HAP-1 (cell line): ENCODE results near the gene TRPM3.
A peak's percentile ranks its signal among the peaks of the same experiment; 100 is the strongest.
"Not testable (repeated sequence)": the region's sequence is repeated elsewhere in the genome, so short reads cannot be mapped to it uniquely, and the experiment has no call there.

Experiments used
- DNase-seq, 2 experiments: peaks; one replicate each; pipeline ENCODE4 v3.0.0-alpha.2; 2016 to 2020; ENCODE audit warnings: low spot score in 2 of 2
- H3K27me3 ChIP-seq: fragments of 250-450 bp; sonication (Bioruptor Pico); 2 replicates; pipeline ENCODE4 v1.5.1; 2020; ENCODE audit warnings: low read depth, mild to moderate bottlenecking, moderate library complexity
- H3K36me3 ChIP-seq: fragments of 250-450 bp; sonication (Bioruptor Pico); replicated peaks from 2 replicates; pipeline ENCODE4 v1.5.1; 2020; ENCODE audit warnings: mild to moderate bottlenecking
- H3K4me1 ChIP-seq: fragments of 250-450 bp; sonication (Bioruptor Pico); 2 replicates; pipeline ENCODE4 v1.5.1; 2020; ENCODE audit warnings: mild to moderate bottlenecking
- H3K4me3 ChIP-seq: fragments of 250-450 bp; sonication (Bioruptor Pico); 2 replicates; pipeline ENCODE4 v1.5.1; 2020; ENCODE audit warnings: mild to moderate bottlenecking, moderate library complexity
- H3K9me3 ChIP-seq: fragments of 250-450 bp; sonication (Bioruptor Pico); 2 replicates; pipeline ENCODE4 v1.5.1; 2020; ENCODE audit warnings: mild to moderate bottlenecking, moderate library complexity
- in situ Hi-C: fragments of 300-500 bp; cut with MboI; formaldehyde crosslinking; loops from 3 replicates; pipeline ENCODE4 v1.14.3; 2020; ENCODE audit warnings: low sequenced_read_pairs, inconsistent platforms, mixed read lengths

Gene TRPM3

DNA sequence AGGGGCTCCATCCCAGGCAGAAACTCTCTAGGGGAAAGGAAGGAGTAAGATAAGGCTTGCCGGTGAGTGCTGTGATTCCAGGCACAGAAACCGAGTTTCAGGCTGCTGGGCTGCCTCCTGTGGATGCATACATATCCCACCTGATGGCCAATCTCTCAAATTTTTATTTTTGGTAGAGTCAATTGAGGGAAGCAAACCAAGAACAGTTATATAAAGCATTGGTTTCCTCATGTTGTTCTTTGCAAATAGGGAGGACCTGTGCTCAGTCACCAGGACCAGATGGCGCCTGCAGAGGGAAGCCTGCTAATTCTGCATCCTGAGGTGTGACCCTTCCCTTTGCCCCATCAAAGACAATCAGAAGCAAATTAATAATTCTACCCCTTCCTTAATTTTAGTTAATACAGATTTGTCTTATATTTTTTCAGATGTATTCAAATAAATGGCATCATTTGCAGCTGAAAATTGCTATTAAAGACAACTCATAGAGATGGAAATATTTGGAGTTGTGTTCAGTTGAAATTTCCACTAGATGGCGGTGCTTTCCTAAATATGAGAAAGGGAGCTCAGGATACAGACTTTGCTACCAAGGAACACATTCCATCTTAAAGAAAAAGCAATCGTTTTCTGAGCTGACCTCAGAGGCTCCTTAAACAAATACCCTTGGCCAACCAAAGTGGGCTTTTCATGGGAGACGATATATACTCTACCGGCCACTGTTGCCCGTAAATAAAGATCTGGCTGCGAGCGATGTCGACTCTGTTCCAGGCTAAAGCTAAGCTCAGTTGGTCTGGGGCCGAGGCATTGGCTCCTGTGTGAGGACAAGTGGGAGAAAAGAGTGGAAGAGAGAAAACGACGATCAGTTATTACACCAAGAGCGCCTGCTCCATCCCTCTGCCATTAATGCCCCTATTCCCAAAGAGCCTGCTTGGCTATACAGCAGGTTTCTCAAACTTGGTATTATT, 481.3 kb downstream of the TRPM3 start:
- H3K9me3 ChIP-seq: 0 out of 2 replicates have a peak, but pooled peaks cover under 1% of the 10 kb centered on the region
- H3K4me3 ChIP-seq: no peak overlapping the region
- peak; percentile 57 to 88 for DNase-seq
- no peaks in the 10 kb centered on the region for H3K36me3 ChIP-seq
- no peaks in the 10 kb centered on the region for H3K27me3 ChIP-seq
- H3K4me1 ChIP-seq: peaks cover 28% of the 10 kb centered on the region
- in situ Hi-C loops: loop anchor here (10.0 to 25.0 kb wide), 3 partner anchors 197 to 605 kb away; no protein-coding TSS in a partner anchor

DNA sequence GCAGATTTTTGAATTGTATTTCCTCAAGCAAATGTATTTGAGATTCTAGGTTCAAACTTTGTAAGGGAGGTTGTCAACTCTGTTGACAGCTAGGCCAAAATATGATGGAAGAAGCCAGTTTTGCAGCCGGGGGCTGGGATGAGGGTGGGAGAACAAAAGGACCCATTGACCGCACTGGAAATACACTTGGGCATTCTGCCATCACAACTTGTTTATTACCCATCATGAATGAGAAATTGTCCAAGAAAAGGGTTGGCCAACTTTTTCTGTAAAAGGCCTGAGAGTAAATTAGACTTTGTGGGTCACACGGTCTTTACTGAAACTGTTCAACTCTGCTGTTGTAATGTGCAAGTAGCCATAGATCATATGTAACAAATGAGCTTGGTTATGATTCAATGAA, 485.6 kb downstream of the TRPM3 start:
- DNase-seq: peak; percentile 54 to 65
- Histone ChIP-seq H3K27me3 (no peaks in the 10 kb centered on the region), H3K36me3 (no peaks in the 10 kb centered on the region), H3K4me1 (peaks cover 56% of the 10 kb centered on the region), H3K4me3 (no peak overlapping the region), H3K9me3 (no peaks in the 10 kb centered on the region)
- in situ Hi-C loops: loop anchor here (10.0 to 25.0 kb wide), 3 partner anchors 202 to 609 kb away; no protein-coding TSS in a partner anchor

DNA sequence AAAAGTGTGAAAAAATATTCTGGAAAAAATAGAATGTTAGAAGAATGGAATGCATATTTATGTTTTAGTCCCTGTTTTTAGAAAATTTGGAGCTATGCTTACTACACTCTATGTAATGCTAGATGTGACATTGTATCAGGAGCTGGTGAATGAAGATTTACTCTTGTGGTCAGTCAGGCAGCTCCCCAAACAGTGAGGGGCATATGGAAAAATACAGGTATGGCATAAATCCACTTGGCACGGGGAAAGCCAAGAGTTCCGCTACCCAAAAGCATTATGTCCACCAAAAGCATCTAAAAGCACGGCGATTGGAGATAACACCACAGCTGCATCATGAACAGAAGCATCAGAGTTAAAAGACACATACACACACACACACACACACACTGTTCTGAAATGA, 486.7 kb downstream of the TRPM3 start:
- Histone ChIP-seq H3K4me1 (peaks cover 62% of the 10 kb centered on the region), H3K27me3 (no peaks in the 10 kb centered on the region), H3K9me3 (no peaks in the 10 kb centered on the region), H3K4me3 (no peak overlapping the region), H3K36me3 (no peaks in the 10 kb centered on the region)
- in situ Hi-C loops: loop anchor here (10.0 to 25.0 kb wide), 3 partner anchors 203 to 610 kb away; no protein-coding TSS in a partner anchor
- no peak for DNase-seq

DNA sequence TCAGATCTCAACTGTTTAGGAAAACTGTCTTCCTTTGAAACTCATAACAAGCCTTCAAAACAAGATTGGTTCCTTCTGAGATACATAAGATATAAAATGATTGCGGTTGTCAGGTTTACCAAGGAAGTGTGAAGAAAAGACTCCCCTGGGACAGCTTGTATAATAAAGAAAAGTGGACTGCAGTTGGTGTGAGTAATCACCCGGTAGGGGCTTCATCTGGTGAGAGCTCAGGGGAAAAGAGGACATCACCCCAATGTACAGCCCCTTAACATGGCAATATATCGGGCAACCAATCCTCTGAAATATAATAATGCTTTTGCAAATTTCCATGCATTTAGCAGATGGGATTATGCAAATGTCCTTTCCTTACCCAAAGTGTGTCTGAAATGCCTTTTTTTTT, 490.4 kb downstream of the TRPM3 start:
- no peaks in the 10 kb centered on the region for H3K27me3 ChIP-seq
- H3K4me3 ChIP-seq: no peak overlapping the region
- H3K9me3 ChIP-seq: no peaks in the 10 kb centered on the region
- H3K36me3 ChIP-seq: no peaks in the 10 kb centered on the region
- peaks cover 76% of the 10 kb centered on the region for H3K4me1 ChIP-seq
- in situ Hi-C loops: loop anchor here (10.0 to 25.0 kb wide), 3 partner anchors 206 to 614 kb away; no protein-coding TSS in a partner anchor
- peak; percentile 53 to 72 for DNase-seq

DNA sequence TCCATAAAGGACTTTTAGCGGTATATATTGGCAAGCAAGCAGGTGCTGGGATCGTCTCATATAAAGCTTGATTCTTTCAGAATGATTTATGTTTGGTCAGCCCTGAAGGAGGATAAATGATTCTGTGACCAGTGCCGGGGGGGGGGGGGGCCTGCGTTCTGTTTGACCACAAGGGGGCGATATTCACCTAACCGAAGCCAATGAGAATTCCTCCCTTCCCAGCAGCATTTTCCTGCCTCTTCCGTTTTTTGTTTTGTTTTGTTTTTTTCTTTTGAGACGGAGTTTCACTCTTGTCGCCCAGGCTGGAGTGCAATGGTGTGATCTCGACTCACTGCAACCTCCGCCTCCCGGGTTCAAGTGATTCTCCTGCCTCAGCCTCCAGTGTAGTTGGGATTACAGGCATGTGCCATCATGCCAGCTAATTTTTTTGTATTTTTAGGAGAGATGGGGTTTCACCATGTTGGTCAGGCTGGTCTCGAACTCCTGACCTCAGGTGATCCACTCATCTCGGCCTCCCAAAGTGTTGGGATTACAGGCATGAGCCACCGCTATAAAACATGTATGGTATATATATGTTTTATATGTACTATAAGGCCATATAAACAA, 492.2 kb downstream of the TRPM3 start:
- H3K27me3 ChIP-seq, H3K4me3 ChIP-seq, H3K36me3 ChIP-seq, H3K9me3 ChIP-seq: not testable (repeated sequence)
- peak; percentile 46 to 65 for DNase-seq
- peaks cover 77% of the 10 kb centered on the region for H3K4me1 ChIP-seq
- in situ Hi-C loops: loop anchor here (25.0 kb wide), 2 partner anchors 208 to 358 kb away; no protein-coding TSS in a partner anchor

DNA sequence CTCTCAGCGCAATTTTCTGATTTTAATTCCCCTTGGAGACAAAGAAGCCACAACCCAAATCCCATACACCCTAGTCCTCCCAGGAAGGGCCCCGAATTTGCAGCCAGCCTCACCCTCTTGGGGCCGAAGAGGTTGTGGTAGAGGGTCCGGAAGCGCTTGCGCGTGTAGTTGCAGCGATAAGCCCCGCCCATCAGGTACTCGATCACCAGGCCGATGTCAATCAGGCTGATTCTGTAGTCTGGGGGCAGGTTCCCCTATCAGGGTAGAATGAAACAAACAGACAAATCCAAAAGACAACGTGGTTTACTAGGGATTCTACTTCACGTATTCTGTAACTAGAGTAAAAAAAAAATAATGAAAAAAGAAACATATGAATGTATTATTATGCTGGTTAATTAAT, 496.3 kb downstream of the TRPM3 start:
- Histone ChIP-seq H3K4me3 (no peak overlapping the region), H3K36me3 (no peaks in the 10 kb centered on the region), H3K27me3 (no peaks in the 10 kb centered on the region), H3K4me1 (peaks cover 57% of the 10 kb centered on the region), H3K9me3 (no peaks in the 10 kb centered on the region)
- DNase-seq: no peak
- in situ Hi-C loops: loop anchor here (25.0 kb wide), 2 partner anchors 212 to 362 kb away; no protein-coding TSS in a partner anchor

DNA sequence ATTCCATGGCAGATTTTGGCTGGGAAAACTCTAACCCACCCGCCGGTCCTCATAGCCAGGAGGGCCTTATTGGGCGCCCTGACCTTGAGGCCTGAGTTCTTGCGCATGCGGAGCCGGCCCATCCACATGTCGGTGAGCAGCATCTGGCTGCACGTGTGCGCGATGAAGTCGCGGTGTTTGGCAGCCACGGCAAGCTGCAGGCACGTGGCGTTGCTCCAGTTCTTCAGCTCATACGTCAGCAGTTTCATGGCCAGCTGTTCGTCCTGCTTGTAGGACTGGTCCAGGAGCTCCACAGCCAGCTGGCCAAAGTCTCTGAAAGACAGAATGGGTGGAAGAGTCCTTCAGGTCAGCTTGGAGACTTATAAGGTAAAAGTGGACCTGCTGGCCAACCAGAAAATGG, 502.6 kb downstream of the TRPM3 start:
- Histone ChIP-seq H3K36me3 (no peaks in the 10 kb centered on the region), H3K27me3 (no peaks in the 10 kb centered on the region), H3K4me1 (peaks cover 57% of the 10 kb centered on the region), H3K4me3 (no peak overlapping the region), H3K9me3 (no peaks in the 10 kb centered on the region)
- DNase-seq: no peak
- in situ Hi-C loops: loop anchor here (10.0 kb wide), 1 partner anchor 204 kb away; the partner anchor contains the start of gene KLF9

DNA sequence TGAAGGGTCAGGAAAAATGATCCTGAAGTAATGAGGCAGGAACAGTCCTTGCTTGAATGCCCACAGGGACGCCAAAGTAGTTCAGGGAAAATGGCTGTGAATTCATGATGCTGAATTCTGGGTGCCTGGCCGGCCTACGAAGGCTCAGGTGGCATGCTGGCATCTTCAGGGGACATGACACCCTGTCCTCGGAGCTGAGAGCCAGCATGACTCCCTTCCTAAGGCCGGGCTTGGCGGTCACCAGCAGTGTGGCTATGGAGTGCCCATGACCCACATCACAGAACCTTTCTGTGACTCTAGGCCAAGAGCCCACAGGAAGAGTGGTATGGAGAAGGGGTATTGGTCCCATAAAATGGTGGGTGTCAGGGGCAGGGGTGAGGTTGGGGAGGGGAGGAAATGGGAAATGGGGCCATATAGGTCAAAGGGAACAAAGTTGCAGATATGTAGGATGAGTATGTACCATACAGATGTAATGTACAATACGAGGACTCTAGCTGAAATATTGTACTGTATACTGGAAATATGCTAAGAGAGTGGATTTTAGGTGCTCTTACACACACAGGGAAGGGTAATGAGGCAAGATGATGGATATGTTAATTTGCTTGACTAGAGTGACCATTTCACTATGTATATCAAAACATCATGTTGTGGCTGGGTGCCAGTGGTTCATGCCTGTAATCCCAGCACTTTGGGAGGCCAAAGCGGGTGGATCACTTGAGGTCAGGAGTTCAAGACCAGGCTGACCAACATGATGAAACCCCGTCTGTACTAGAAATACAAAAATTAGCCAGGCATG, 504.2 kb downstream of the TRPM3 start:
- in situ Hi-C loops: loop anchor here (10.0 kb wide), 1 partner anchor 202 kb away; the partner anchor contains the start of gene KLF9

DNA sequence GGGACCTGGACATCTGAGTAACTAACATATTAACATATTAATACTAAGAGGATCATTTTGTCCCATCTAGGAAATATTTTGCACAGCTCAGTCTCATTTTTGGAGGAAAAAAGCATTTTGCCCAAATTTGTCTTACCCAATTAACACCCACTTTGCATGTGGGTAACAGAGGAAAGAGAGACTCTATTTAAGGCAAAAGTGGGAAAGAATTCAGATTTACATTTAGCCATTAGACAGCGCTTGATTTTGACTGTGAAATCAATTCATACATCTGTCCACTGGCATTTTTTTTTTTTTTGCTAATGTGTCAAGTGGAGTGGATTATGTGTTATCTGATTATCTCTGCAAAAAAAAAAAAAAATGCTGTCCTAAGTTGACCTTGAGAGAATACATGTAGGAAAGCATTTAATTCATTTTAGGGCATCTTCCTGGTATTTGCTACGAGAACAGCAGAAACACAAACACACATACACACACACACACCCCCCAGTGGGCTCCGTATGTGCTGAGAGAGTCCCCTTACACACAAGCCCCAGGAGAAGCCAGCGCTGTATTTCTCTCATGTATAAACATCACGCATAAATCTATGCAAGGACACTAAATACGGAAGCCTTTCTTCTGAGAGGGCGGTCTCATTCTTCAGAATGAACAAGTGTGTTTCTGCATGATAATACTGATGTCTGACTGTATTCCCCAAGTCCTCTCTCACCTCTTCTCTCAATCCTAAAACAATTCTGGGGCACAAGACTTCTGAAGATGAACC, 505.0 kb downstream of the TRPM3 start:
- peak; percentile 65 to 87 for DNase-seq
- Histone ChIP-seq H3K36me3 (0 out of 2 replicates have a peak, but pooled peaks cover 2% of the 10 kb centered on the region), H3K4me1 (peaks cover 61% of the 10 kb centered on the region), H3K4me3 (no peak overlapping the region), H3K9me3 (no peaks in the 10 kb centered on the region), H3K27me3 (no peaks in the 10 kb centered on the region)
- in situ Hi-C loops: loop anchor here (10.0 kb wide), 1 partner anchor 202 kb away; the partner anchor contains the start of gene KLF9

More for the DNA sequence above, 504.2 kb downstream of the TRPM3 start:
- no peak for DNase-seq
- no peaks in the 10 kb centered on the region for H3K9me3 ChIP-seq
- H3K4me1 ChIP-seq: peaks cover 65% of the 10 kb centered on the region
- no peak overlapping the region for H3K4me3 ChIP-seq
- no peaks in the 10 kb centered on the region for H3K36me3 ChIP-seq
- H3K27me3 ChIP-seq: no peaks in the 10 kb centered on the region

DNA sequence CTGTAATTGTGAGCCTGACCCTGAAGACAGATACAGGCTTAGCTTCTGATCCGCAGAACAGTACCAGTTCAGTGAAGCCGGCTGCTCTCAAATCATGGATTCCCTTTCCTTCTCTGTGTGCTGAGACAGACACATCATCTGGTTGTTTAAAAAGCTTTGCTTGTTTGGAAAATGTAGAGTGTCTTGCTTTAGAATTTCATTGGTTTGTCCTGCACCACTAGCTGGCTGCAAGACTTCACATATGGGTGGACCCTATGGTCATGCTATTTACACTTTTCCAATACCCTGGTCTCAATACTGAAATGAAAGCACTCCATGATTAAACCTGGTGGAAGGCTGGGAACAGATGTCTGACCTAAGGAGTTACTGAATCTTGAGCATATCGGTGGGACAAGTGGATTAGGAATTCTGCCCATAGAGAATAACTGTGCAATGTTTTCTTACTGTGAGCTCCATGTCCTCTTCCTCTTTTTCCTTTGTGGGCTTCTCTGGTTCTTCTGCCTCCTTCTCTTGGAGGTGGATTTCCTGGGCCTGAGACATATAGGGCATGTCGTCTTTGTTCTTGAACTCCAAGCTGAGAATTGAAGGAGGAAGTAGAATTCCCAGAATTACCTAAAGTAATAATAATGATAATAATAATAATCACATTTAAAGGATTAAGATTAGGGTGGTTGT, 505.8 kb downstream of the TRPM3 start:
- H3K27me3 ChIP-seq: no peaks in the 10 kb centered on the region
- DNase-seq: no peak
- no peak overlapping the region for H3K4me3 ChIP-seq
- peaks cover 4% of the 10 kb centered on the region; the same call in 1 of the 2 replicates for H3K36me3 ChIP-seq
- in situ Hi-C loops: loop anchor here (10.0 kb wide), 1 partner anchor 201 kb away; the partner anchor contains the start of gene KLF9
- no peaks in the 10 kb centered on the region for H3K9me3 ChIP-seq
- H3K4me1 ChIP-seq: peaks cover 60% of the 10 kb centered on the region

DNA sequence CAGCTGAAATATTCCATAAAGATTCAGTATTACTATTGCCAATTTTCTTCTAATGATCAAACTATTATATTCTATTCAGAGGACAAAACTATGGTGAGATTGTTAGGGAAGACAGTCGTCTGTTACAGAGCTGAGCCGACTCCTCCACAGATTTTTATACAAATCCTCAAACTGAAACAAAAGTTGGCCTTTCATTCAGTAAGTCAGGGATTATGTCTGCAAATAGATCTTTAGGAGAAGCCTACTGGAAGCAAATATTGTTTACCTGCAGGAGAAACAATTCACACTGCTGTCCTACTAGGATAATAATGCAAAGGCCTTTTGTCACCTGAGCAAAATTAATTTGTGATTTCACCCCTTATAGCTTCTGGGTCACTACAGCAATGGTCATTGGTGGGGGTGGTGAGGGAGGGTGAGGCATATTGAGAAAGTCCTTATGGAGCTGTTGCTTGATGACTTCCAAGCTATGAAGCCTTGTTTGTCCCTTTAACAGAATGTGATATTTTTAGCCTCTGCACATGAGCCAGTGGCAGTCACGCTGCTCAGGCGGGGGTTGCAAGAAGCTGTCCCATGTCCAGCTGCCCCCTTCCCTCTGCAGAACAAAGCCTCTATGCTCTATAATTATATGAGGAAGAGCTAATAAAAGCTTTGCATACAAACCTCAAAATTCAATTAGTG, 506.5 kb downstream of the TRPM3 start:
- H3K9me3 ChIP-seq: no peaks in the 10 kb centered on the region
- H3K27me3 ChIP-seq: no peaks in the 10 kb centered on the region
- peak; percentile 65 to 73 for DNase-seq
- H3K4me1 ChIP-seq: peaks cover 58% of the 10 kb centered on the region
- in situ Hi-C loops: loop anchor here (10.0 kb wide), 1 partner anchor 200 kb away; the partner anchor contains the start of gene KLF9
- no peak overlapping the region for H3K4me3 ChIP-seq
- H3K36me3 ChIP-seq: peaks cover 4% of the 10 kb centered on the region; the same call in 1 of the 2 replicates
